Measurements from ENCODE around the gene JAML. TPM values are rescaled to one million over a fixed set of nuclear protein-coding genes. Genes with fewer than 3 reads are reported as not detected.

The JAML gene
- total and polyA plus RNA-seq, 2 experiments from 2014 or later, result 0.56 to 1.0 TPM

DNA sequence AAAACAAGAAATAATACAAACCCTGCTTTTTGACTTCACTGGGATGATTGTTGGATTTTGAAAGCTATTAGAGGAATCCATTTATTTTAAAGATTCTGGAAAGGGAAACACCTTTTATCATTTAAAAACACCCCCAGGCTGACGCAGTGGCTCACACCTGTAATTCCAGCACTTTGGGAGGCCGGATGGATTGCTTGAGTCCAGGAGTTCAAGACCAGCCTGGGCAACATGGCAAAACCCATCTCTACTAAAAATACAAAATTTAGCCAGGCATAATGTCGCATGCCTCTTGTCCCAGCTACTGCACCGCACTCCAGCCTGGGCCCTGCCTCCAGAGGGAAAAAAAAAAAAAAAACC is 48.1 kb downstream of the JAML start:
- DNase-seq (ENCODE audit: low spot score) (no peak), ATAC-seq (no peak)
- Histone ChIP-seq H3K27me3 (ENCODE audit: insufficient read depth) (peaks cover 53% of the 10 kb centered on the region), H3K4me1 (ENCODE audit: insufficient read depth) (peaks cover 21% of the 10 kb centered on the region), H3K79me2 (replicated peaks; ENCODE audit: insufficient read depth) (no peaks in the 10 kb centered on the region), H4K20me1 (replicated peaks; ENCODE audit: insufficient read depth) (no peaks in the 10 kb centered on the region), H3K9me2 (ENCODE audit: insufficient read depth) (no peaks in the 10 kb centered on the region), H3K4me2 (no peak overlapping the region), H3K4me3 (no peak overlapping the region), H3F3A (replicated peaks; ENCODE audit: low read depth) (no peaks in the 10 kb centered on the region), H2AFZ (no peak overlapping the region), H3K27ac (ENCODE audit: low read depth) (no peak overlapping the region), H3K36me3 (ENCODE audit: insufficient read depth) (no peaks in the 10 kb centered on the region; the same call in 1 of the 2 replicates)
- Mint-ChIP-seq H3K4me1 (peaks cover 39% of the 10 kb centered on the region), H3K4me3 (peak overlapping the region; percentile 79), H3K36me3 (ENCODE audit: low read depth) (no peaks in the 10 kb centered on the region), H3K9me3 (no peaks in the 10 kb centered on the region; the same call in 2 of the 3 replicates), H3K27ac (no peak overlapping the region), H3K27me3 (ENCODE audit: insufficient read depth, low read depth, poor library complexity) (peaks cover 30% of the 10 kb centered on the region)
- TF ChIP-seq CREB1 (CRISPR knock-in tag; IDR thresholded peaks at IDR 0.05; ENCODE audit: low read depth) (no peak), ZNF331 (CRISPR knock-in tag; IDR thresholded peaks at IDR 0.05; ENCODE audit: low read depth) (no peak), JUNB (IDR thresholded peaks at IDR 0.05; ENCODE audit: unreplicated experiment) (no peak), EZH2phosphoT487 (IDR thresholded peaks at IDR 0.05; ENCODE audit: unreplicated experiment) (no peak)

GRCh38 chr11:118175993-118176777 is 48.6 kb downstream of the JAML start, which contains the start of gene SCN2B:
TSS of gene SCN2B (minus strand) at chr11:118176639. CDS start at chr11:118176431, 208 bp downstream.
- Mint-ChIP-seq H3K9me3 (no peaks in the 10 kb centered on the region; the same call in 2 of the 3 replicates), H3K27me3 (ENCODE audit: insufficient read depth, low read depth, poor library complexity) (peaks cover 31% of the 10 kb centered on the region), H3K4me3 (peak within 1 kb of the TSS; percentile 79), H3K4me1 (peaks cover 39% of the 10 kb centered on the region), H3K27ac (no peak within 1 kb of the TSS), H3K36me3 (ENCODE audit: low read depth) (no peaks in the 10 kb centered on the region)
- no peak within 1 kb of the TSS for H3K27ac ChIP-seq (ENCODE audit: low read depth)
- H3K36me3 ChIP-seq (ENCODE audit: insufficient read depth), result no peaks in the 10 kb centered on the region; the same call in 1 of the 2 replicates
- H3F3A ChIP-seq (replicated peaks; ENCODE audit: low read depth), result no peaks in the 10 kb centered on the region
- H2AFZ ChIP-seq, result peak within 1 kb of the TSS; percentile 86
- peaks cover 24% of the 10 kb centered on the region for H3K4me1 ChIP-seq (ENCODE audit: insufficient read depth)
- TF ChIP-seq EZH2 (IDR thresholded peaks at IDR 0.05; ENCODE audit: low read depth, unreplicated experiment) (peak; percentile 34), CREB1 (CRISPR knock-in tag; IDR thresholded peaks at IDR 0.05; ENCODE audit: low read depth) (no peak)
- H3K27me3 ChIP-seq (ENCODE audit: insufficient read depth), result peaks cover 59% of the 10 kb centered on the region
- DNase-seq (ENCODE audit: low spot score) (peak; percentile 71), ATAC-seq (peak; percentile 15)
- H4K20me1 ChIP-seq (replicated peaks; ENCODE audit: insufficient read depth), result no peaks in the 10 kb centered on the region
- H3K79me2 ChIP-seq (replicated peaks; ENCODE audit: insufficient read depth), result no peaks in the 10 kb centered on the region
- peak within 1 kb of the TSS; percentile 81 for H3K4me2 ChIP-seq
- no peaks in the 10 kb centered on the region for H3K9me2 ChIP-seq (ENCODE audit: insufficient read depth)
- H3K4me3 ChIP-seq, result peak within 1 kb of the TSS; percentile 70

DNA sequence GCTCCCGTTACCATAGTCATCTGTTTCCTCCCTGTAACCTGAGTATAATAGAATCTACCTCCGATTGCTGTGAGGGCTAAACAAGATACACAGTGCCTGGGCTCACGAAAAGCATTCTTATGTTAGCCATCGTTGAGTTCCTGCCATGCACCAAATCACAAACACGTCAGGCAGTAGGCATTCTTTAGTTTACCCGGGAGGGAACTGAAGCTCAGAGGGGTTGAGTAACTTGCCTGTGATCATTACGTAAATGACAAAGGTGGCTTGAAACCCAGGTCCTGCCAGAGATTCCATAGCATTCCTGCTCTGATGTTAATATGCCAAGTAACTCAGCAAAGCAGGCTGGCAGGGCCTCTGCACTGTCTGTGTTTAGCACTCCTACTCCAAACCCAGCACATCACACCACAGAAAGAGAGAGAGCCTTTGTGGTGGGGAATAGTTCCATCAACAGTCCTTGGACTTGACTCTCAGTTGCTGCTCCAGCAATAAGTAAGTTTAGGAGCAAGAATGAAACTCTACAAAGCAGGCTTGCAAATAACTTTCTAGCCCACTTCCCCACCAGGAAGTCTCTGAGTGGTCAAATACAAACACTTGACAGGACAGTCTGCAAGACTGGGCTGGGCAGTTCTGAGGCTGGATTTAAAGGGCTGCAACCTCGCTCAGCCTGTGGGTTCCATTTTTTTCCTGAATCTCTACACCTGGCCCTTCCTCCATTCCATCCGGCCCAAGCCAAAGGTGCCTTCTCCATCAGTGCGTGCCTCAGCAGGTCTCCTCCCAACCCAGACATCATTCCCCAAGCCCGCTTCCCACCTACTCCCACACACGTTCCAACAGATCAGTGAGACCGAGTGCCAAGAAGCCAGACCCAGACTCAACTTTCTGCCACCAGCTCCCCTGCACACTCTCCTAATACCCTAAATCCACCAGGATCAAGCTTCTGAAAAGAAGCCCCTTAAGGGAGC is 49.5 kb downstream of the JAML start:
- Histone ChIP-seq H3F3A (replicated peaks; ENCODE audit: low read depth) (no peaks in the 10 kb centered on the region), H4K20me1 (replicated peaks; ENCODE audit: insufficient read depth) (no peaks in the 10 kb centered on the region), H3K4me2 (peak overlapping the region; percentile 81), H3K4me3 (peak overlapping the region; percentile 70), H3K79me2 (replicated peaks; ENCODE audit: insufficient read depth) (no peaks in the 10 kb centered on the region), H3K9me2 (ENCODE audit: insufficient read depth) (no peaks in the 10 kb centered on the region), H3K27ac (ENCODE audit: low read depth) (no peak overlapping the region), H3K27me3 (ENCODE audit: insufficient read depth) (peaks cover 68% of the 10 kb centered on the region), H3K36me3 (ENCODE audit: insufficient read depth) (no peaks in the 10 kb centered on the region; the same call in 1 of the 2 replicates), H2AFZ (peak overlapping the region; percentile 86), H3K4me1 (ENCODE audit: insufficient read depth) (peaks cover 32% of the 10 kb centered on the region)
- Mint-ChIP-seq H3K4me1 (peaks cover 40% of the 10 kb centered on the region), H3K4me3 (peak overlapping the region; percentile 79), H3K27ac (no peak overlapping the region), H3K27me3 (ENCODE audit: insufficient read depth, low read depth, poor library complexity) (peaks cover 35% of the 10 kb centered on the region), H3K36me3 (ENCODE audit: low read depth) (no peaks in the 10 kb centered on the region), H3K9me3 (no peaks in the 10 kb centered on the region; the same call in 2 of the 3 replicates)
- DNase-seq (ENCODE audit: low spot score) (no peak), ATAC-seq (peak; percentile 3; the same call in 2 of the 3 replicates)
- peak; percentile 16 for TF ChIP-seq EZH2 (IDR thresholded peaks at IDR 0.05; ENCODE audit: low read depth, unreplicated experiment)
- TF ChIP-seq, protein P1, sequence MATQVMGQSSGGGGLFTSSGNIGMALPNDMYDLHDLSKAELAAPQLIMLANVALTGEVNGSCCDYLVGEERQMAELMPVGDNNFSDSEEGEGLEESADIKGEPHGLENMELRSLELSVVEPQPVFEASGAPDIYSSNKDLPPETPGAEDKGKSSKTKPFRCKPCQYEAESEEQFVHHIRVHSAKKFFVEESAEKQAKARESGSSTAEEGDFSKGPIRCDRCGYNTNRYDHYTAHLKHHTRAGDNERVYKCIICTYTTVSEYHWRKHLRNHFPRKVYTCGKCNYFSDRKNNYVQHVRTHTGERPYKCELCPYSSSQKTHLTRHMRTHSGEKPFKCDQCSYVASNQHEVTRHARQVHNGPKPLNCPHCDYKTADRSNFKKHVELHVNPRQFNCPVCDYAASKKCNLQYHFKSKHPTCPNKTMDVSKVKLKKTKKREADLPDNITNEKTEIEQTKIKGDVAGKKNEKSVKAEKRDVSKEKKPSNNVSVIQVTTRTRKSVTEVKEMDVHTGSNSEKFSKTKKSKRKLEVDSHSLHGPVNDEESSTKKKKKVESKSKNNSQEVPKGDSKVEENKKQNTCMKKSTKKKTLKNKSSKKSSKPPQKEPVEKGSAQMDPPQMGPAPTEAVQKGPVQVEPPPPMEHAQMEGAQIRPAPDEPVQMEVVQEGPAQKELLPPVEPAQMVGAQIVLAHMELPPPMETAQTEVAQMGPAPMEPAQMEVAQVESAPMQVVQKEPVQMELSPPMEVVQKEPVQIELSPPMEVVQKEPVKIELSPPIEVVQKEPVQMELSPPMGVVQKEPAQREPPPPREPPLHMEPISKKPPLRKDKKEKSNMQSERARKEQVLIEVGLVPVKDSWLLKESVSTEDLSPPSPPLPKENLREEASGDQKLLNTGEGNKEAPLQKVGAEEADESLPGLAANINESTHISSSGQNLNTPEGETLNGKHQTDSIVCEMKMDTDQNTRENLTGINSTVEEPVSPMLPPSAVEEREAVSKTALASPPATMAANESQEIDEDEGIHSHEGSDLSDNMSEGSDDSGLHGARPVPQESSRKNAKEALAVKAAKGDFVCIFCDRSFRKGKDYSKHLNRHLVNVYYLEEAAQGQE (IDR thresholded peaks at IDR 0.05; ENCODE audit: unreplicated experiment), result no peak
